Chondrocyte (in vitro differentiated cells): ENCODE results near the gene CACNB2. TPM values are rescaled to one million over a fixed set of nuclear protein-coding genes. Genes with fewer than 3 reads are reported as not detected.

Experiments
- DNase-seq: peaks from one replicate; pipeline ENCODE4 v3.0.0; 2021; ENCODE audit warnings: mixed read lengths, low spot score
- H3K27ac Mint-ChIP-seq: one replicate; pipeline ENCODE4 v1.8.0; 2021; ENCODE audit warnings: mild to moderate bottlenecking, moderate library complexity, mixed read lengths; ENCODE audit not compliant: unreplicated experiment
- H3K27me3 Mint-ChIP-seq: 2 replicates; pipeline ENCODE4 v1.8.0; 2021; ENCODE audit warnings: low read depth, mixed read lengths
- H3K36me3 Mint-ChIP-seq: 2 replicates; pipeline ENCODE4 v1.8.0; 2021; ENCODE audit warnings: low read depth, mixed read lengths
- H3K4me1 Mint-ChIP-seq: 2 replicates; pipeline ENCODE4 v1.8.0; 2021; ENCODE audit warnings: low read depth, mild to moderate bottlenecking, mixed read lengths
- H3K4me3 Mint-ChIP-seq: one replicate; pipeline ENCODE4 v1.8.0; 2021; ENCODE audit warnings: mild to moderate bottlenecking, moderate library complexity, mixed read lengths; ENCODE audit not compliant: unreplicated experiment
- H3K9me3 Mint-ChIP-seq: 2 replicates; pipeline ENCODE4 v1.8.0; 2021; ENCODE audit warnings: low read depth, mixed read lengths
- total RNA-seq: library from RNA; stranded (reverse); gene quantifications from 3 replicates; pipeline ENCODE4 v1.2.1, GENCODE V29; 2021
- TF ChIP-seq, protein P1 (sequence below): fragments of 200-600 bp; sonication (generic); IDR thresholded peaks from 2 replicates; pipeline ENCODE4 v1.5.0; 2021; ENCODE audit warnings: antibody characterized with exemption, mild to moderate bottlenecking, moderate library complexity

The CACNB2 gene
- total RNA-seq, 1 donor from 2014 or later = 0.25 TPM

DNA sequence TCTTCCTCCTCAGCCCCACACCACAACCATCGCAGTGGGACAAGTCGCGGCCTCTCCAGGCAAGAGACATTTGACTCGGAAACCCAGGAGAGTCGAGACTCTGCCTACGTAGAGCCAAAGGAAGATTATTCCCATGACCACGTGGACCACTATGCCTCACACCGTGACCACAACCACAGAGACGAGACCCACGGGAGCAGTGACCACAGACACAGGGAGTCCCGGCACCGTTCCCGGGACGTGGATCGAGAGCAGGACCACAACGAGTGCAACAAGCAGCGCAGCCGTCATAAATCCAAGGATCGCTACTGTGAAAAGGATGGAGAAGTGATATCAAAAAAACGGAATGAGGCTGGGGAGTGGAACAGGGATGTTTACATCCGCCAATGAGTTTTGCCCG lies 399.1 kb downstream of the CACNB2 start:
- H3K36me3 Mint-ChIP-seq = peaks cover 12% of the 10 kb centered on the region
- H3K27ac Mint-ChIP-seq = no peak overlapping the region
- no peak overlapping the region for H3K4me3 Mint-ChIP-seq
- DNase-seq = no peak
- H3K9me3 Mint-ChIP-seq = no peaks in the 10 kb centered on the region
- TF ChIP-seq, protein P1, sequence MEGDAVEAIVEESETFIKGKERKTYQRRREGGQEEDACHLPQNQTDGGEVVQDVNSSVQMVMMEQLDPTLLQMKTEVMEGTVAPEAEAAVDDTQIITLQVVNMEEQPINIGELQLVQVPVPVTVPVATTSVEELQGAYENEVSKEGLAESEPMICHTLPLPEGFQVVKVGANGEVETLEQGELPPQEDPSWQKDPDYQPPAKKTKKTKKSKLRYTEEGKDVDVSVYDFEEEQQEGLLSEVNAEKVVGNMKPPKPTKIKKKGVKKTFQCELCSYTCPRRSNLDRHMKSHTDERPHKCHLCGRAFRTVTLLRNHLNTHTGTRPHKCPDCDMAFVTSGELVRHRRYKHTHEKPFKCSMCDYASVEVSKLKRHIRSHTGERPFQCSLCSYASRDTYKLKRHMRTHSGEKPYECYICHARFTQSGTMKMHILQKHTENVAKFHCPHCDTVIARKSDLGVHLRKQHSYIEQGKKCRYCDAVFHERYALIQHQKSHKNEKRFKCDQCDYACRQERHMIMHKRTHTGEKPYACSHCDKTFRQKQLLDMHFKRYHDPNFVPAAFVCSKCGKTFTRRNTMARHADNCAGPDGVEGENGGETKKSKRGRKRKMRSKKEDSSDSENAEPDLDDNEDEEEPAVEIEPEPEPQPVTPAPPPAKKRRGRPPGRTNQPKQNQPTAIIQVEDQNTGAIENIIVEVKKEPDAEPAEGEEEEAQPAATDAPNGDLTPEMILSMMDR = no peak
- H3K4me1 Mint-ChIP-seq = peaks cover 5% of the 10 kb centered on the region
- H3K27me3 Mint-ChIP-seq = no peaks in the 10 kb centered on the region

DNA sequence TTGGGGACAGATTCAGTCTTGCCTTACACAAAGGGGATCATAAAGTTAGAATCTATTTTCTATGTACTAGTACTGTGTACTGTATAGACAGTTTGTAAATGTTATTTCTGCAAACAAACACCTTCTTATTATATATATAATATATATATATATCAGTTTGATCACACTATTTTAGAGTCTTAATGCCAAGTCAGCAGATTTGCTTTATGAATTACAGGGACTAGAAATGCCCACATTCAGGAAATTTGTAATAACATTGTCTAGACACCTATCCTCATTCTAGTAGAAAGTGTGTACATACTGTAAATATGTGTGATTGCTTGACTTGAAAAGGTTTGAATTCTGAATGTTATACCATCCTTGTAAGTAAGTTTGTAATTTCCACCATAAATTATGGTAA lies 400.0 kb downstream of the CACNB2 start:
- H3K36me3 Mint-ChIP-seq = peaks cover 12% of the 10 kb centered on the region
- no peak for DNase-seq
- H3K4me3 Mint-ChIP-seq = no peak overlapping the region
- no peaks in the 10 kb centered on the region for H3K27me3 Mint-ChIP-seq
- TF ChIP-seq, protein P1 = no peak
- no peak overlapping the region for H3K27ac Mint-ChIP-seq
- H3K9me3 Mint-ChIP-seq = no peaks in the 10 kb centered on the region
- H3K4me1 Mint-ChIP-seq = peaks cover 5% of the 10 kb centered on the region

DNA sequence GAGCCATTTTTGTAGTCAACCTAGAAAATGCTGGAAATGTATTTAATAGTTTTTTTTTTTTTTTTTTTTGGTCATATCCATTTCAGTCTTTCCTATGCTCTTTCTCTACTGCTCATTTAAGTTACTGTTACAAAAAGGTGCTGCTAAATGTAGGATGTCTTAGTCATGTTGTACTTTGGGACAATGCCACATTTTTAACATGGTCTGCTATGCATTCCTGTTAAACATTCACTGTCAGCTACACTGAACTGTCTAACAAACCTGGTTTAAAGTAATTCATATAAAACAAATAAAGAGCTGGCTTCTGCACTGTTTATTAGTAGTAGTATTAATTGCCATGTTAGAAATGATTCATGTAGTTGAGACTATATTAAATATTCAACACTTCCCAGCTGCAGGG lies 402.6 kb downstream of the CACNB2 start:
- TF ChIP-seq, protein P1 = no peak
- peaks cover 12% of the 10 kb centered on the region for H3K36me3 Mint-ChIP-seq
- no peak for DNase-seq
- H3K4me3 Mint-ChIP-seq = no peak overlapping the region
- no peaks in the 10 kb centered on the region for H3K9me3 Mint-ChIP-seq
- no peak overlapping the region for H3K27ac Mint-ChIP-seq
- peaks cover 9% of the 10 kb centered on the region for H3K4me1 Mint-ChIP-seq
- no peaks in the 10 kb centered on the region for H3K27me3 Mint-ChIP-seq

DNA sequence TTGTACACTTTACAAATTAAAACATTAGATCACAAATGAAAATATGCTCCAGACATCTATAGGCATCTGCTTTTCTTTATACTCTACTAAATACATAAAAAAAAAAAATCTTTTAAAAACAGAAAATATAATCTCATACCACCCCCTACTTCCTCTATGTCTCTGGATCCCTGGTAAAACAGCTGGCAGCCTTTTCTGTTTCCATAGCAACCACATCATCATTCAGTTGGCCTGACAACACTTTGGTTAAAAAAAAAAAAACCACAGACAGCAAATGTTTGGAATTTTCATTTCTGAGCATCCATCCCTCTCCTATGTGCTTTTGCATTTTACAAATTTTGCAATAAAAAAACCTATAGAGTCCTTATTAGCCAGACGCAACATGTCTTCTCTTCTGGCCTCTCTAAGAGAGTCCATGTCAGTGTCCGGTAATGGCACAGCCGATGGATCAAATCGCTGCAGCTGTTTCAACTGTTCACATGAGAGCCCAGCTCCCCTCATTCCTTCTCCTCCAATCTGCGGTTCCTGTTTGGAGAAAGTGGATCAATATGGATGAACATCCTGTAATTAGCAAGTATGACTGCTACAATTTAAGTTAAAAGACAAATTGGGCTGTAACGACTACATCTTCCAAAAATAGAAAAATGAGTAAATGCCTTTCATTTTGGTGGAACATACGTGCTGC lies 405.5 kb downstream of the CACNB2 start:
- H3K27ac Mint-ChIP-seq = no peak overlapping the region
- no peaks in the 10 kb centered on the region for H3K27me3 Mint-ChIP-seq
- H3K36me3 Mint-ChIP-seq = peaks cover 2% of the 10 kb centered on the region
- no peak overlapping the region for H3K4me3 Mint-ChIP-seq
- no peak for DNase-seq
- peaks cover 9% of the 10 kb centered on the region for H3K4me1 Mint-ChIP-seq
- no peaks in the 10 kb centered on the region for H3K9me3 Mint-ChIP-seq
- TF ChIP-seq, protein P1 = no peak

DNA sequence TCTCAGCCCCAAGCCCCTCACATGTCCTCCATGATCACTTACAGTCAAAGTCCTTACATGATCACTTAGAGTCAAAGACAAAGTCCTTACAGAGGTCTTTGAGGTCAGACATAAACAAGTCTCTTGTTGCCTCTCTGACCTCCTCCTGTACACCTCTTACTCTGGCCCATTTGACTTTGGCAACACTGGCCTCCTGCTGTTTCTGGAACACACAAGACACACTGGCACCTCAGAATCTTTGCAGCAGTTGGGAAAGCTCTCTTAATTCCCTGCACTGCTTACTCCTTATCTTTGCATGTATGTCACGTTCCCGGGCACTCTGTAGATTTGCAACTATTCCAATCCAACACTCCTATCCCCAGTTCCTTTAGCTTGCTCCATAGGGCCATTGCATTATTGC lies 408.9 kb downstream of the CACNB2 start:
- Mint-ChIP-seq H3K4me3 (no peak overlapping the region), H3K9me3 (no peaks in the 10 kb centered on the region), H3K27ac (no peak overlapping the region), H3K27me3 (no peaks in the 10 kb centered on the region), H3K36me3 (peaks cover 3% of the 10 kb centered on the region), H3K4me1 (peaks cover 4% of the 10 kb centered on the region)
- DNase-seq = no peak
- TF ChIP-seq, protein P1 = no peak
